GM12865 (cell line): Measurements from ENCODE around the gene SAMD5.

Experiments used
- DNase-seq: peaks from one replicate; pipeline ENCODE4 v3.0.0; 2010; ENCODE audit warnings: low read depth
- H3K4me3 ChIP-seq: 2 replicates; pipeline ENCODE4 v1.5.1; 2011; ENCODE audit warnings: mild to moderate bottlenecking, low read depth, low read length, control low read depth
- CTCF ChIP-seq: IDR thresholded peaks from 2 replicates; pipeline ENCODE4 v1.5.1; 2011; ENCODE audit warnings: low read length, control low read depth, low read depth, inconsistent platforms; ENCODE audit not compliant: insufficient read depth; ENCODE audit errors: missing control alignments

Gene SAMD5

DNA sequence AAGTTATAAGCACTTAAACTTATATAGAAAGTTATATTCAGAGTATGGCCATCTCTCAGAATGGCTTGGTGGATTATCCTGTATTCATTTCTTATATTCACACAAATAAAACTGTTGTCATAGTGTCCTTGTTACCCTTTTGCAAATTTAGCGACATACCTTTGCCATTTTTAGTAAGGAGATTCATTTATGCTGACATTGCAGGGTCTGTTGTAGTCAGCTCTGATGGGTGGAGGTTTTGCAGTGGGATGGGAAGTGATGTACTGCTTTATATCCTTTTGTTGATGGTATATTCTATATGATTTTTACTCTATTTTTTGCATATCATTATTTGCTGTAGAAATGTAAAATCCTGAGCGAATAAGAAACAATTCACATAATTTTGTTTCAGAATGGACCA lies 35.9 kb downstream of the SAMD5 start:
- no peak for TF ChIP-seq CTCF
- H3K4me3 ChIP-seq: no peak overlapping the region
- no peak for DNase-seq

DNA sequence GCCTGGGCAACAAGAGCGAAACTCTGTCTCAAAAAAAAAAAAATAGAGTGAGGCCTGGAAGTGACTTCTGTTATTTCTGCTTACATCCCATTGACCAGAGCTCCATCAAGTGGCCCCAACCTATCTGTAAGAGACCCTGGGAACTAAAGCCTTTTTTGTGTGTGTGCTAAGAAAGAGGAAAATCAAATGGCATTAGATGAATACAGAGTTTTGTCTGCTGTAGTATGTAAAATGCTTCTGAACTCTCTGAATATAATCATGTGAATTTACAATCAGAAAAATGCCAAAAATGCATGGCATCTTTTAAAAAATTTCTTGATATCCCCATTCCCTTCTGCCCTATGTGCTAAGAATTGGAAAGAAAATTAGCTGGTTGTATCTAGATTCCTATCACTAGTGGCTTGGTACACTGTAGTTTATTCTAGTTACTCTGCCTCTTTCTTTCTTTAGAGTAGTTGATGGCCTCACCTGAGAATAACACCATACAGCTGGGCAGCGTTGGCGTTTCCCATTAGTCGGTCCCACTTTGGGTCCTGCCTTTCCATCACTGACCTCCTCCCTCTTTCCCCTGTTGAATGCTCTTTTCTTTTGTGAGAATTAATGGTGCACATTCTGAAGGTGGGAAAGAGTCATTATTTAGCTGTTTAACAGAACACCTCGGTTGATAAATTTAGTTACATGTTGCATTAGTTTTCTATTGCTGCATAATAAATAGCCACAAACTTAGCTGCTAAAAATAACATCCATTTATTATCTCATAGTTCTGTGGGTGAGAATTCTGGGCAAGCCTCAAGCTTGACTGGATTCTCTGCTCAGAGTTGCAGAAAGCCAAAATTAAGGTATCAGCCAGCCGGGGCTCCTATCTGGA lies 38.2 kb downstream of the SAMD5 start:
- H3K4me3 ChIP-seq: no peak overlapping the region

DNA sequence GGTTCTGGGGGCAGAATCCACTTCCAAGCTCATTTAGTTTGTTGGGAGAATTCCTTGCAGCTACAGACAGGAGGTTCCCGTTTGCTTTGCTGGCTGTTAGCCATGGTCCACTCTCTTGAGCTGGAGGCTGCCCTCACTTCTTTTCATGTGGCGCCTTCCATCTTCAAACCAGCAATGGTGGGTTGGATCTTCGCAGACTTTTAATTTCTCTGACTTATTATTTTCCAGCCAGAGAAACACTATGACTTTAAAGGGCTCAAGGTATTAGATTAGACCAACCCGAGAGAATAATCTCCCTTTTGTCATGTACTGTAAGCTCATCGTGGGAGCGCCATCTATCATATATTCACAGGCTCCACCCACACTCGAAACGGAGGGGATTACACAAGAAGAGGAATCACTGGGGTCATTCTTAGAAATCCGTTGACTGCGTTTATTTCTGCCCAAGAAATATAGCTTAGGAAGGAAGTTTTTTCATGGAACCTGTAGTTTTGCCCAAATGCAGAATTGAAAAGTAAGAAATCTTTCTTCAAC lies 38.9 kb downstream of the SAMD5 start:
- DNase-seq: no peak
- no peak for TF ChIP-seq CTCF
- H3K4me3 ChIP-seq: no peak overlapping the region

More for the DNA sequence above, 38.2 kb downstream of the SAMD5 start:
- TF ChIP-seq CTCF: no peak
- no peak for DNase-seq

- TF ChIP-seq CTCF: no peak
- DNase-seq: no peak
- H3K4me3 ChIP-seq: no peak overlapping the region
These were observed 40.5 kb downstream of the SAMD5 start for GRCh38 chr6:147548921-147549475.

GRCh38 chr6:147549531-147549930 lies 41.0 kb downstream of the SAMD5 start:
- no peak for DNase-seq
- TF ChIP-seq CTCF: no peak
- no peak overlapping the region for H3K4me3 ChIP-seq

- no peak overlapping the region for H3K4me3 ChIP-seq
- no peak for TF ChIP-seq CTCF
- DNase-seq: no peak
These were observed 43.5 kb downstream of the SAMD5 start for GRCh38 chr6:147551976-147552375.
